Tibial nerve (tissue), 4 donors: Measurements from ENCODE around the gene RIN1.

ENCODE experiments used
- CTCF ChIP-seq, 5 experiments: fragments of 200-600 bp in 3 of 5; fragments of 450-650 bp in 2 of 5; sonication (generic) in 3 of 5; IDR thresholded peaks; one replicate each; pipeline ENCODE4 v1.5.1; 2016 to 2019; ENCODE audit warnings: antibody characterized with exemption in 5 of 5, mild to moderate bottlenecking in 3 of 5, moderate library complexity in 2 of 5
- EP300 ChIP-seq, 2 donors: sonication (generic); formaldehyde crosslinking; IDR thresholded peaks; one replicate each; pipeline ENCODE4 v1.6.1; 2017; ENCODE audit warnings: antibody characterized with exemption in 2 of 2, mild to moderate bottlenecking in 1 of 2
- POLR2A ChIP-seq, 2 donors: fragments of 450-650 bp; IDR thresholded peaks; one replicate each; pipeline ENCODE4 v1.6.1; 2017; ENCODE audit warnings: antibody characterized with exemption in 2 of 2, mild to moderate bottlenecking in 2 of 2, moderate library complexity in 2 of 2

DNA sequence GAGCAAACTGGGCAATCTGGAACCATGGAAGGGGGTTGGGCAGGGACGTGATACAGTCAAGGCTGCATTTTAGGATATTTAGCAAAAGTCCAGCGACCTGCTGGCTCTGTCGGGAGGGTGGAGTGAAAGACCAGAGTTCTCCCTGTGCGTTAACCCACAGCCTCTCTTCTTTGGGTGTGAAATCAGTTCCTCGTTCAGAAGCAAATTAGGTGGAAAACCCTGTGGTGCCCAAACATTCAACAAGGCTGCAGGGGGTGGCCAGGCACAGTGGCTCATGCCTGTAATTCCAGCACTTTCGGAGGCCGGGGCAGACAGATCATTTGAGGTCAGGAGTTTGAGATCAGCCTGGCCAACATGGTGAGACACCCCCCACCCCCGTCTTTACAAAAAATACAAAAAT lies 38.6 kb downstream of the RIN1 start:
- no peak for TF ChIP-seq CTCF (IDR thresholded peaks at IDR 0.05)
- TF ChIP-seq POLR2A (IDR thresholded peaks at IDR 0.05) = no peak
- no peak for TF ChIP-seq EP300 (IDR thresholded peaks at IDR 0.05)
